Esophagus squamous epithelium (tissue), 4 donors: ENCODE results near the gene DLAT.

Experiments
- POLR2A ChIP-seq, 4 donors: fragments of 450-650 bp; IDR thresholded peaks; one replicate each; pipeline ENCODE4 v1.6.1; 2017; ENCODE audit warnings: antibody characterized with exemption in 4 of 4, mild to moderate bottlenecking in 4 of 4, moderate library complexity in 3 of 4
- TF ChIP-seq, protein P1 (sequence below), 6 experiments: fragments of 450-650 bp in 4 of 6; fragments of 200-600 bp in 2 of 6; sonication (generic) in 2 of 6; IDR thresholded peaks; one replicate each; pipeline ENCODE4 v1.5.1; 2016 to 2019; ENCODE audit warnings: antibody characterized with exemption in 6 of 6, mild to moderate bottlenecking in 4 of 6, moderate library complexity in 4 of 6

DNA sequence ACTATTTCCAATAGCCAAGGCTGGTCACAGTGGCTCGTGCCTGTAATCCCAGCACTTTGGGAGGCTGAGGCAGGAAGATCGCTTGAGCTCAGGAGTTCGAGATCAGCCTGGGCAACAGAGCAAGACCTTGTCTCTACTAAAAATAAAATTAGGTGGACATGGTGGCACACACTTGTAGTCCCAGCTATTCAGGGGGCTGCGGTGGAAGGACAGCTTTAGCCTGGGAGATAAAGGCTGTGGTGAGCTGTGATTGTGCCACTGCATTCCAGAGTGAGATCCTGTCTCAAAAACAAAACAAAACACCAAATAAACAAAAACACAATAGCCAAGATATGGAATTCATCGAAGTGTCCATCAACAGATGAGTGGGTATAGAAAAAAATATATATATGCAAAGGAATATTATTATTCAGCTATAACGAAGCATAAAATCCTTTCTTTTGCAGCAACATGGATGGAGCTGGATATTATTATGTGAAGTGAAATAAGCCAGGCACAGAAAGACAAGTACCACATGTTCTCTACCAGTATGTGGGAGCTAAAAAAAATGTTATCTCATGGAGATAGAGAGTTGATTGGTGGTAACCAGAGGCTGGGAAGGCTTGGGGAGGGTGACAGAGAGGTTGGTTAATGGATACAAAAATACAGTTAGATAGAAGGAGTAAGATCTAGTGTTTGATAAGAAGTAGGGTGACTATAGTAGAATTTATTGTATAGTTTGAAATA is 22.6 kb upstream of the DLAT start:
- TF ChIP-seq POLR2A (IDR thresholded peaks at IDR 0.05): no peak
- TF ChIP-seq, protein P1, sequence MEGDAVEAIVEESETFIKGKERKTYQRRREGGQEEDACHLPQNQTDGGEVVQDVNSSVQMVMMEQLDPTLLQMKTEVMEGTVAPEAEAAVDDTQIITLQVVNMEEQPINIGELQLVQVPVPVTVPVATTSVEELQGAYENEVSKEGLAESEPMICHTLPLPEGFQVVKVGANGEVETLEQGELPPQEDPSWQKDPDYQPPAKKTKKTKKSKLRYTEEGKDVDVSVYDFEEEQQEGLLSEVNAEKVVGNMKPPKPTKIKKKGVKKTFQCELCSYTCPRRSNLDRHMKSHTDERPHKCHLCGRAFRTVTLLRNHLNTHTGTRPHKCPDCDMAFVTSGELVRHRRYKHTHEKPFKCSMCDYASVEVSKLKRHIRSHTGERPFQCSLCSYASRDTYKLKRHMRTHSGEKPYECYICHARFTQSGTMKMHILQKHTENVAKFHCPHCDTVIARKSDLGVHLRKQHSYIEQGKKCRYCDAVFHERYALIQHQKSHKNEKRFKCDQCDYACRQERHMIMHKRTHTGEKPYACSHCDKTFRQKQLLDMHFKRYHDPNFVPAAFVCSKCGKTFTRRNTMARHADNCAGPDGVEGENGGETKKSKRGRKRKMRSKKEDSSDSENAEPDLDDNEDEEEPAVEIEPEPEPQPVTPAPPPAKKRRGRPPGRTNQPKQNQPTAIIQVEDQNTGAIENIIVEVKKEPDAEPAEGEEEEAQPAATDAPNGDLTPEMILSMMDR (IDR thresholded peaks at IDR 0.05): no peak
